Fibroblast of pulmonary artery (primary cell): ENCODE results near the gene NEUROG1.

Experiments
- DNase-seq: peaks from one replicate; pipeline ENCODE4 v3.0.0-alpha.2; 2010; ENCODE audit warnings: low read depth
- H3K4me3 ChIP-seq: replicated peaks from 2 replicates; pipeline ENCODE4 v1.5.1; 2011; ENCODE audit warnings: low read depth, mild to moderate bottlenecking, control low read depth, low read length, moderate library complexity
- TF ChIP-seq, protein P1 (sequence below): IDR thresholded peaks from 2 replicates; pipeline ENCODE4 v1.5.1; 2011; ENCODE audit warnings: mild to moderate bottlenecking, control low read depth, low read length, inconsistent platforms; ENCODE audit errors: missing control alignments

The NEUROG1 gene

DNA sequence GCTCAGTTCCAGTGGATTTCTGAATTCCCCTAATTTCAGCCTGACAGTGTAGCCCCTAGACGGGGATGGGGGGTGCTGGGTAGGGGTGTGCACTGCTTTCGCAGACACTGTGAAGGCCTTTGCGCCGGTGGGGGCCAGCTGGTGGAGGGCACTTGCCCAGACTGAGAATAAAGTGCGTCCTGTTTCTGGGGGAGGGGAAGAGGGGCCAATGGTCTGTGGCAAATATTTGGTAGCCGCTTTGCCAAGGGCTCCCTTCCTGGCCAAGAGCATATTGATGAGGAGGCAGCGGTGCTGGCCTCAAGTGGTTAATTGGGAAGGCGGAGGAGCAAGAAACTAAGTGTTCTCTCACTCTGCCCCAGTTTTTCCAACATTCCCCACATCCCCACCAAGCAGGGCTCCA is 41.7 kb upstream of the NEUROG1 start:
- TF ChIP-seq, protein P1, sequence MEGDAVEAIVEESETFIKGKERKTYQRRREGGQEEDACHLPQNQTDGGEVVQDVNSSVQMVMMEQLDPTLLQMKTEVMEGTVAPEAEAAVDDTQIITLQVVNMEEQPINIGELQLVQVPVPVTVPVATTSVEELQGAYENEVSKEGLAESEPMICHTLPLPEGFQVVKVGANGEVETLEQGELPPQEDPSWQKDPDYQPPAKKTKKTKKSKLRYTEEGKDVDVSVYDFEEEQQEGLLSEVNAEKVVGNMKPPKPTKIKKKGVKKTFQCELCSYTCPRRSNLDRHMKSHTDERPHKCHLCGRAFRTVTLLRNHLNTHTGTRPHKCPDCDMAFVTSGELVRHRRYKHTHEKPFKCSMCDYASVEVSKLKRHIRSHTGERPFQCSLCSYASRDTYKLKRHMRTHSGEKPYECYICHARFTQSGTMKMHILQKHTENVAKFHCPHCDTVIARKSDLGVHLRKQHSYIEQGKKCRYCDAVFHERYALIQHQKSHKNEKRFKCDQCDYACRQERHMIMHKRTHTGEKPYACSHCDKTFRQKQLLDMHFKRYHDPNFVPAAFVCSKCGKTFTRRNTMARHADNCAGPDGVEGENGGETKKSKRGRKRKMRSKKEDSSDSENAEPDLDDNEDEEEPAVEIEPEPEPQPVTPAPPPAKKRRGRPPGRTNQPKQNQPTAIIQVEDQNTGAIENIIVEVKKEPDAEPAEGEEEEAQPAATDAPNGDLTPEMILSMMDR = no peak
- no peak overlapping the region for H3K4me3 ChIP-seq
- no peak for DNase-seq

DNA sequence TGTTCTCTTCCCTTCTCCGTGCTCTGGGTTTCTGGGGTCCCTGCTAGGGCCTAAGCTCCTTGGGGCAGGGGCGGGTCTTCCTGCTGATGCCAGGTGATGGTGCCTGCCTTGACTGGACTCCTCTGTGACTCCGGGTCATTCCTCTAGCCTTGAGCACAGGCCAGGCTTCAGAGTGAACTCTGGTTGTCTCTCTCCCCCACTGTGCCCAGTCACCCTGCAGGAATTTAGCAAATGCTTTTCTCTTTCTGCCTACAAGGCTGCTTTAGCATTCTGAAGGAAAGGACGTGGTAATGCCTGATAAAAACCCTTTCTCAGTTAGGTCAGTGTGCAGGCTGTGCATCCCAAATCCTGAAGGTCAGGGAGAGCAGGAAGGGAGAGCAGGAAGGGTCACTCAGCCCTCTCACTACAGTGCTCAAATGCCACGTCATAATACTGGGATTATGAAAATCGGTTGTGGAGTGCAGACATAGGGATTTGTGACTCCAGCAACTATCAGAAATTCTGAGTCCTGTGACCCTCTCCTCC is 40.4 kb upstream of the NEUROG1 start:
- TF ChIP-seq, protein P1 = no peak
- H3K4me3 ChIP-seq = no peak overlapping the region
- DNase-seq = no peak

DNA sequence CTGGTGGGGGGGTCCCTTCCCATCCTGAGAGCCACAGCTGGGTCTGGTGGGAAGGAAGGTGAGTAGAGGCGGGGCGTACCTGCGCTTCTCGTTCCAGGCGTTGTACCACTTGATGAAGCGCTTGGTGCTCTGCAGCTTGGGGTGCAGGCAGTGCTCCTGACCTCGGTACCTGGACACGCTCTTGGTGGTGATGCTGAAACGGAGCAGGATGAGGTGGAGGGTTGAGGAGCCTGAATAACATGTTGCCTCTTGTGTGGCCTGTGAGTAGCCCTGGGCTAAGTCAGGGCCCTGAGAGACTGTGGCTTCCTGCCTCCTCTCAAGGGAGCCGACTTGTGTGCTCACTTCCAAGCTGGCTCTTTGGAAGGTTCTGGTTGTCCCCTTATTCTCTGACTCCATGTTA is 38.7 kb upstream of the NEUROG1 start:
- DNase-seq = no peak
- H3K4me3 ChIP-seq = no peak overlapping the region
- TF ChIP-seq, protein P1 = no peak

DNA sequence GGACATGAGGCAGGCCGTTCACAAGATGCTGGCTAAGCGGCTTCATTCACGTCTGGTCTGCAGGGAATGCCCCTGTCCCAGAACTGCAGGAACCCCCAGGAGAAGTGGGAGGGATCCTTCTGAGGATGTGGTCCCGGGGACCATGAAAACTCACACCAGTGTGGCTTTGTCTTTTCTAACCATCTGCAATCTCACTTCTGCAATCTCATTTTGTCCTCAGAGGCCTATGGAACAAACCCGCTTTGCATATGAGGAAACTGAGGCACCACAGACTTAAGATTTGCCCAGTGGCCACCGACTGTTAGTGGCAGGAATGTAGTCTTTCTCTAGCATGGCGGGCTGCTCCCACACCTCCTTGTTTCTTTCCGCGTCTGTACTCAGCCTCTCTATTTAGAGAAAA is 36.1 kb upstream of the NEUROG1 start:
- TF ChIP-seq, protein P1 = no peak
- no peak overlapping the region for H3K4me3 ChIP-seq
- DNase-seq = no peak

DNA sequence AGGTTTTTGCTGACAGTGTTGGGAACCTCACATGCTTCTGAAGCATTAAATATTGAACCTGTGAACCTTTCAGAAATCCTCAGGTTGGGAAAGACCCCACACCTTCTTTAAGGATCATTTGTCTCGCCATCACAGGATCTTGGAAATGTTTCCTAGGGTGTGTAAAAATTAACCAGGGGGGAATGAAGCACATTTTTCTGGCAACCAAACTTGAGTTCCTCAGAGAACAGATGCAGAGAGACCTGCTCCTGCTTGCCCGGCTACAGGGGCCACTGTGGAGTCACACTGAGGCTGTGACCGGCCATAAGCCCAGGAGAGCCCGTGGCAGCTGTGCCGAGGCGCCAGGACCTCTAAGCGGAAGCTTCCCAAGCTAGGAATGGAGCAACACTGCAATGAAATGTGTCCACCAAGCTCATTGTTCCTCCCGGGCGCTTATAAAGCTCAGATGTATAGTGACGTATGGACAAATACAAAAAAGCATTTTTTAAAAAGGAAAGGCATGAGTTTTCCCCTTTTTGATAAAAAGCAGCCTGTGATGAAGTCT is 35.4 kb upstream of the NEUROG1 start:
- H3K4me3 ChIP-seq = no peak overlapping the region
- no peak for DNase-seq
- TF ChIP-seq, protein P1 = no peak

DNA sequence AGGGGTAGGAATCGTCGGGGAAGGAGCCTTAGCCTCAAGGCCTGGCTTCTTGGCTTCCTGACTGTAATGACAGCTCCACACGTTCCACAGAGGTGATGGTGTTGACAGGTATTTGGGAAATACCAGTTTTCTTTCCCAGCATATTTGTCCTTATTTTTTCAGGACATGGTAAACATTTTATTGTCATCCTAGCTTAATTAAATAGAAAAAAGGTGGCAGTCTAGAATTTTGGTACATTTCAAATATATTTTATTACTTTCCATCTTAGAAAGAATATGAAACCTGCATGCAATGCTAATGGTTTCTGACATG is 34.6 kb upstream of the NEUROG1 start:
- TF ChIP-seq, protein P1 = no peak
- no peak for DNase-seq
- H3K4me3 ChIP-seq = no peak overlapping the region

DNA sequence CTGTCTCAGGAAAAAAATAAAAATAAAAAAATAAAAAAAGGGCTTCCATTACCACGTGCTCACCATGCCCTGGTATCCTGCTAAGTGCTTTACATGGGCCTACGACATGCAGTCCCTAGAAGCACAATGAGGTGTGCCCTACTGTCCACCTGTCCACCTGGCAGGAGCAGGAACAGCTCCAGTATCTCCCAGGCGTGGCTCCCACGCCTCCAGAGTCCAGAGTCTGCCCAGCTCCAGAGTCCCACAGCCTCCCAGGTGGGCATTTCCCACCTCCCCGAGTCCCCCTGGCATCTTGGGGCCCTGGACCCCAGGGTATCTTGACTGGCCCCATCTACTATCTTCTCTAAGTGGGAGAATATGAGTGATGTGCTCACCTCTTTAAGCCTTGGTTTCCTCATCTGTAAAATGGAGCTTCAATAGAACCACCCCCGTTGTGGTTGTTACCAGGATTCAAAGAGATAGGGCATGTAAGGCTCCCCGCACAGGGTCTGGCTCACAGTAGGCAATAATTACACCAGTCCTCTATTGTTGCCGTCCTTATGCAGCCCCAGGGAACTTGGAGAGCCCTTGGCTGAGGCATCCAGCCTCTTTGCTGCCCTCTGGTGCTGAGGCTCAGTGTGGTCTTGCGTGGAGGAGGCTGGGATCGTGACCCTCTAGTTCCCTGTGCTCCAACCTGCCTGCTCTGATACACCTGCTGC is 34.1 kb upstream of the NEUROG1 start:
- TF ChIP-seq, protein P1 = peak; percentile 63
- peak; percentile 49 for DNase-seq
- no peak overlapping the region for H3K4me3 ChIP-seq
